Mononuclear cell (primary cell): ENCODE data around the gene TRDMT1. TPM values are rescaled to one million over a fixed set of nuclear protein-coding genes. Genes with fewer than 3 reads are reported as not detected.

Experiments used
- H3K27me3 ChIP-seq: 2 replicates; pipeline ENCODE4 v1.6.0; 2011; ENCODE audit warnings: low read length, control low read depth; ENCODE audit not compliant: insufficient read depth
- H3K4me1 ChIP-seq: 2 replicates; pipeline ENCODE4 v1.5.1; 2011; ENCODE audit warnings: mild to moderate bottlenecking, low read length, control low read depth; ENCODE audit not compliant: insufficient read depth
- H3K4me3 ChIP-seq: 2 replicates; pipeline ENCODE4 v1.5.1; 2011; ENCODE audit warnings: mild to moderate bottlenecking, low read length, moderate library complexity
- H3K9me3 ChIP-seq: 2 replicates; pipeline ENCODE4 v1.5.1; 2011; ENCODE audit warnings: low read depth, mild to moderate bottlenecking, control low read depth, low read length
- total RNA-seq: library from RNA; depleted of rRNA; stranded (reverse); fragments of >200 nt; gene quantifications from one replicate; pipeline ENCODE4 v1.2.3, GENCODE V29; 2012

Gene TRDMT1
- total RNA-seq, 1 donor = 24.5 TPM

DNA sequence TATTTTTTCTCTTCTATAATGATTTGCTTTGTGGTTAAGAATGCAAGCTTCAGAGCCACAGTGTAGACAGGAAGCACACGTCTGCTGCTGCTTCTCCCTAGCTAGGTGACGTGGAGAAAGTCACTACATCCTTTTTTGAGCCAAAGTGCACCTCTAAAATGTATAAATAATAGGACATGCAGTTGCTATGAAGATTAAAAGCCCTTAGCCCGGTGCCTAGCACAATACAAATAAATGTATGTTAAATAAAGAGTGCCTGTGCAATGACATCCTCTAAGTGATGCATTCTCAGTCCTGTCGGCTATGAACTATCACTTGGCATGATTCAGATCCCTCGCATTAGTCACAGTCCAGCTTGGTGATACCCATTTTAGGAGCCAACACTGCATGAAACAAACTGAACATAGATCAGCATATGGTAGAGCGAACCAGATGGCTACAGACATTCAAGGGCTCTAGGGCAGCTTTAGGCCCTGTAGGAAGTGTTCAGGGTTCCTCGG, 4.8 kb upstream of the TRDMT1 start:
- Histone ChIP-seq H3K4me3 (no peak overlapping the region), H3K27me3 (no peaks in the 10 kb centered on the region), H3K4me1 (peaks cover 21% of the 10 kb centered on the region), H3K9me3 (no peaks in the 10 kb centered on the region)

GRCh38 chr10:17203416-17203815, 1.9 kb upstream of the TRDMT1 start:
- no peaks in the 10 kb centered on the region for H3K9me3 ChIP-seq
- no peaks in the 10 kb centered on the region for H3K27me3 ChIP-seq
- no peak overlapping the region for H3K4me3 ChIP-seq
- H3K4me1 ChIP-seq = peaks cover 26% of the 10 kb centered on the region

- Histone ChIP-seq H3K4me1 (peaks cover 26% of the 10 kb centered on the region), H3K4me3 (no peak overlapping the region), H3K9me3 (no peaks in the 10 kb centered on the region), H3K27me3 (no peaks in the 10 kb centered on the region)
Measured at GRCh38 chr10:17202999-17203398, 1.5 kb upstream of the TRDMT1 start.

DNA sequence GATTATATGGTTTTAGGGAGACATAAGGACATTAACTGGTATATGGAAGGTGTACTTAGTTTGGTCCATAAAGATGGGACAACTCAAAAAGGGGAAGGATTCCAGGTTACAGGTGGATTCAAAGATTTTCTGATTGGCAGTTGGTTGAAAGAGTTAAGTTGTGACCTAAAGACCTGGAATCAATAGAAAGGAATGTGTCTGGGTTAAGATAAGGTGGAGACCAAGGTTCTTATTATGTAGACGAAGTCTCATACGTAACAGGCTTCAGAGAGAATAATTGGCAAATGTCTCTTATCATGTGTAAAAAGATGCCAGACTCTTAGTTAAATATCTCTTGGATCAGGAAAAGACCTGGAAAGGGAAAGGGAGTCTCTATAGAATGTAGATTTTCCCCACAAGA, 1.0 kb upstream of the TRDMT1 start:
- Histone ChIP-seq H3K9me3 (no peaks in the 10 kb centered on the region), H3K27me3 (no peaks in the 10 kb centered on the region), H3K4me1 (peaks cover 26% of the 10 kb centered on the region), H3K4me3 (no peak overlapping the region)

GRCh38 chr10:17201794-17202116, 283 bp upstream of the TRDMT1 start:
- no peaks in the 10 kb centered on the region for H3K9me3 ChIP-seq
- peak overlapping the region; percentile 73 for H3K4me3 ChIP-seq
- H3K4me1 ChIP-seq = peaks cover 23% of the 10 kb centered on the region
- no peaks in the 10 kb centered on the region for H3K27me3 ChIP-seq

DNA sequence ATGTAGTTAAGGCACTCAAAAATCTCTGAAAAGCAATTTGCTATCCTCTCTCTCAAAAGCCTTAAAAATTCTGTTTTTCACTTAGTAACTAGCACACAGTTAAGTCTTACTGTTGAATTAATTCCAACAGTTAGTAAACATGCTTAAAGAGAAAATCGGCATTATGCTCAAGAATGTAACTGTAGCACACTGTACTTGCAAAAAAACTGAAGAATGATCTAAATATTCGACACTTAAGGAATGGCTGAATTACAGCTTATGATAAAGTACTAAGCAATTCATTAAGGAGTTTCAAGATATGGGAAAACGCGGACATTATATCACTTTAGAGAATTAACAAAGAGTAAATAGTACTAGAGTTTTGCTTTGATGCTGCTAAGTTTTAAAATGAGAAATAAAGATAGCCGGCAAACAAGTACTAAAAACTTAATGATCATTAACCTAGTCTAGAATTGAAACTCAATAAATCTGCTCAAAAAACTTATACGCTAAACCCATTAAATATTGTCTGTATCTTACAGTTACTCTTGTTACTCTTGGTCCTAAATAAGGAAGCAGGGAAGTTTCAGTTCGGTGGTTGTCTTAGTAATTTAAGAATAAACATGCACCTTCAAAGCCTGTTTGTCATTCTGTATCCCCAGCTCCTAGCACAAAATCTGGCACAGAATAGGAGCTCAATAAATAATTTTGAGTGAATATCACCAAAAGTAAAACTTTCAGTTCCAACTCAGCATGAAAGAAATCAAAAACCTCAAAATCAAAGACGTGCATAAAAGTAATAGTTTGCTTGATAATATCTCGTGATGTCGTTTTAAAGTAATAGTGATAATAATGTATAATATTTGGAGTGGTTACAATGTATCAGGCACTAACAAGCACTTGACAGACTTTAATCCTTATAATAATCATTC, 1.2 kb downstream of the TRDMT1 start:
- Histone ChIP-seq H3K4me3 (peak overlapping the region; percentile 73), H3K4me1 (peaks cover 10% of the 10 kb centered on the region), H3K9me3 (no peaks in the 10 kb centered on the region), H3K27me3 (no peaks in the 10 kb centered on the region)

DNA sequence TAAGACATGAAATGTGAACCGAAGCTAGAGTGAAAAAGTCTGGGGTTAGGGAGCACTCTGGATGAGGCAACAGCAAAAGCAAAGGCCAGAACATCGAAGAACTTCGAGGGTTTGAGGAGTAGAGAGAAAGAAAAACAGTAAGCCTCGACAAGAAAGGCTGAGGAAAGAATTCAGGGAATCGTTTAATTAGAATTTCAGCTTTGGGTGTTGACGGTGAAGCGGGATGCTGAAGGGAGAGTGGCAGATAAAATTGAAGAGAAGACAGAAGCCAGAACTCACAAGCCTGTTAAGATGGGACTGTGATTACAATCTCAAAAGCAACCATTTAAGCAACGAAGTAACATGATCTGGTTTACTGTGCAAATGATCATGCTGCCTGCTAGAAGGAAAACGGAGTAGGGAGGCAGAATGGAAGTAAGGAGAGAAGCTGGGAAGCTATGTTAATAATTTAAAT, 2.1 kb downstream of the TRDMT1 start:
- no peak overlapping the region for H3K4me3 ChIP-seq
- H3K27me3 ChIP-seq = no peaks in the 10 kb centered on the region
- peaks cover 10% of the 10 kb centered on the region for H3K4me1 ChIP-seq
- H3K9me3 ChIP-seq = no peaks in the 10 kb centered on the region

- H3K4me3 ChIP-seq = no peak overlapping the region
- H3K4me1 ChIP-seq = peaks cover 5% of the 10 kb centered on the region
- H3K27me3 ChIP-seq = no peaks in the 10 kb centered on the region
- H3K9me3 ChIP-seq = no peaks in the 10 kb centered on the region
Measured at GRCh38 chr10:17196573-17196972, 4.9 kb downstream of the TRDMT1 start.

- Histone ChIP-seq H3K9me3 (no peaks in the 10 kb centered on the region), H3K27me3 (no peaks in the 10 kb centered on the region), H3K4me1 (peaks cover 5% of the 10 kb centered on the region), H3K4me3 (no peak overlapping the region)
Measured at GRCh38 chr10:17196045-17196444, 5.4 kb downstream of the TRDMT1 start.

DNA sequence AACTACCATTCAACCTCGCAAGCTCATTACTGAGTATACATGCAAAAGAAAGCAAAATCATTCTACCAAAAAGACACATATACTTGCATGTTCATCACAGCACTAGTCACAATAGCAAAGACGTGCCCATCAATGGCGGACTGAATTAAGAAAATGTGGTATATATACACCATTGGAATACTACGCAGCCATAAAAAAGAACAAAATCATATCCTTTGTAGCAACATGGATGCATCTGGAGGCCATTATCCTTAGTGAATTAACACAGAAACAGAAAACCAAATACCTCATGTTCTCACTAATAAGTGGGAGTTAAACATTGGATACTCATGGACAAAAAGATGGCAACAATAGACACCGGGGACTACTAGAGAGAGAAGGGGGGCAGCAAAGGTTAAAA, 6.4 kb downstream of the TRDMT1 start:
- no peak overlapping the region for H3K4me3 ChIP-seq
- no peaks in the 10 kb centered on the region for H3K27me3 ChIP-seq
- H3K4me1 ChIP-seq = peaks cover 5% of the 10 kb centered on the region

GRCh38 chr10:17190602-17191001, 10.9 kb downstream of the TRDMT1 start:
- no peak overlapping the region for H3K4me3 ChIP-seq
- no peaks in the 10 kb centered on the region for H3K9me3 ChIP-seq
- H3K4me1 ChIP-seq = no peaks in the 10 kb centered on the region
- no peaks in the 10 kb centered on the region for H3K27me3 ChIP-seq

More for the DNA sequence above, 6.4 kb downstream of the TRDMT1 start:
- no peaks in the 10 kb centered on the region for H3K9me3 ChIP-seq

- Histone ChIP-seq H3K9me3 (no peaks in the 10 kb centered on the region), H3K27me3 (no peaks in the 10 kb centered on the region), H3K4me1 (no peaks in the 10 kb centered on the region), H3K4me3 (no peak overlapping the region)
Measured at GRCh38 chr10:17188644-17189172, 12.8 kb downstream of the TRDMT1 start.

DNA sequence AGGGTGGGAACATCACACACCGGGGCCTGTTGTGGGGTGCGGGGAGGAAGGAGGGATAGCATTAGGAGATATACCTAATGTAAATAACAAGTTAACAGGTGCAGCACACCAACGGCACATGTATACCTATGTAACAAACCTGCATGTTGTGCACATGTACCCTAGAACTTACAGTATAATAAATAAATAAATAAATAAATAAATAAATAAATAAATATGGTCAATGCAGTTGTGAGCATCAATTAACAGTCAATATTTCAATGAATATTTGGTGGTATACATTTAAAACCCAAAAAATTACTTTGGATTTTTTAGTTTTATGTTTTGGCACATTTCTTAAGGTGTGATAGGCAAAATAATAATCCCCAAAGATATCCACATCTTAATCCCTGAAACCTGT, 15.6 kb downstream of the TRDMT1 start:
- no peaks in the 10 kb centered on the region for H3K27me3 ChIP-seq
- H3K4me1 ChIP-seq = no peaks in the 10 kb centered on the region
- no peak overlapping the region for H3K4me3 ChIP-seq
- no peaks in the 10 kb centered on the region for H3K9me3 ChIP-seq

DNA sequence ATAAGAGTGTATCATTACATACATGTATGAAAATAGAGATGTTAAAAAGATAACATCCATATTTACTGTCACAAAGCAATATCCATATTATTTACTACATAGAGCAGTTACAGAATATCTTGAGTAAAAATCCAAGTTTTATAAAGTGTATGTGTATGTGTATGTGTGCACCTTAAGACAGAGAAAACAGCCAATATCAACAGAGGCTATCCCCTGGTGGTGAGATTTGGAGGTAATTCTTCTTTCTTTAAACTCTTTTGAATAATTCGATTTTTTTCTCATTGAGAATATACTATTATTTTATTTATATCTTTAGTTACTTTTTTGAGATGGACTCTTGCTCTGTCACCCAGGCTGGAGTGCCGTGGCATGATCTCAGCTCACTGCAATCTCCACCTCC, 18.4 kb downstream of the TRDMT1 start:
- Histone ChIP-seq H3K9me3 (no peaks in the 10 kb centered on the region), H3K27me3 (no peaks in the 10 kb centered on the region), H3K4me1 (no peaks in the 10 kb centered on the region), H3K4me3 (no peak overlapping the region)

DNA sequence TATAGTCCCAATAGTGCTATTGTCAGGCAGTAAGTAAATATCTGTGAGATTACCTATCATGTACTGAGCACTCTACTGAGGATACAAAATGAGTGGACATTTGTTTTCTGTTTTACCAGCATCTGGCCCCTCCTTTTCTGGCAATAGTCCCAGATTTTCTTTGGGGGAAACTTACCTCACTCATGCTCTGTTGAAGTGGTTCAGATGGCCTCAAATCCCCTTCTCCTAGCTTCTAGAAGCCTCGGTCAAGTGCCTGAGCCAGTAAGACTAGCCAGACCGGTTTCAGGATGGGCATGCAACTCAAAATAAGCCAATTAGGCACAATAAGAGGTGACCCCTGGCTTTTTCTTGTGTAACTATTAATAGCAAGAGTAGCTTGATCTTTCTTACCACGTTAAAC, 19.7 kb downstream of the TRDMT1 start:
- Histone ChIP-seq H3K9me3 (no peaks in the 10 kb centered on the region), H3K27me3 (no peaks in the 10 kb centered on the region), H3K4me3 (no peak overlapping the region), H3K4me1 (no peaks in the 10 kb centered on the region)

DNA sequence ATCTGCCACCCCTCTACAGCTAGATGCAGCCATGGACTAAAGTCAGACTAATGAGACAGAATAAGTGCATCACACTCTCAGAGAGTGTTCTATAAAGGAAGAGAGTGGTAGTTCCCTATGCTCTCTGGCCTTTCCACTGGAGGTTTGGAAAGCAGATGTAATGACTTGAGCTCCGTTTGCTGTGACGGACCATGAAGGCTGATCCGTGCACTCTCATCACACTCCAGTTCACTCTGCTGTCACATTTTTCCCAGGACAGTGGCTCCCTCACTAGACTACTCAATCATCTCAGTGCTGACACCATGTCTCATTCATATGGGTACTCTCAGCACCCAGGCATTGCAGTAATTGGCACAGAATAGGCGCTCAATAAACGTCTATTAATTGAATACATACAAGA, 20.4 kb downstream of the TRDMT1 start:
- Histone ChIP-seq H3K27me3 (no peaks in the 10 kb centered on the region), H3K4me1 (no peaks in the 10 kb centered on the region), H3K4me3 (no peak overlapping the region), H3K9me3 (no peaks in the 10 kb centered on the region)
